Kidney epithelial cell (primary cell): Measurements from ENCODE around the gene TMEM44. TPM values are rescaled to one million over a fixed set of nuclear protein-coding genes. Genes with fewer than 3 reads are reported as not detected.

ENCODE experiments used
- DNase-seq: peaks from one replicate; pipeline ENCODE4 v3.0.0-alpha.2; 2010; ENCODE audit warnings: low read depth
- H3K27me3 ChIP-seq: 2 replicates; pipeline ENCODE4 v1.6.0; 2011; ENCODE audit warnings: low read length; ENCODE audit not compliant: control insufficient read depth, insufficient read depth
- H3K36me3 ChIP-seq: 2 replicates; pipeline ENCODE4 v1.5.1; 2011; ENCODE audit warnings: low read length; ENCODE audit not compliant: control insufficient read depth, insufficient read depth
- H3K4me3 ChIP-seq: 2 replicates; pipeline ENCODE4 v1.5.1; 2011; ENCODE audit warnings: low read depth, mild to moderate bottlenecking, control low read depth, low read length
- total RNA-seq: library from RNA; depleted of rRNA; stranded (reverse); fragments of >200 nt; gene quantifications from 2 replicates; pipeline ENCODE4 v1.2.3, GENCODE V29; 2015
- TF ChIP-seq, protein P1 (sequence below): IDR thresholded peaks from 2 replicates; pipeline ENCODE4 v1.5.1; 2011; ENCODE audit warnings: mild to moderate bottlenecking, moderate library complexity, low read length, control low read depth, inconsistent platforms; ENCODE audit not compliant: insufficient read depth, poor library complexity, severe bottlenecking

Gene TMEM44
- total RNA-seq, 1 donor from 2014 or later: 16.2 TPM

DNA sequence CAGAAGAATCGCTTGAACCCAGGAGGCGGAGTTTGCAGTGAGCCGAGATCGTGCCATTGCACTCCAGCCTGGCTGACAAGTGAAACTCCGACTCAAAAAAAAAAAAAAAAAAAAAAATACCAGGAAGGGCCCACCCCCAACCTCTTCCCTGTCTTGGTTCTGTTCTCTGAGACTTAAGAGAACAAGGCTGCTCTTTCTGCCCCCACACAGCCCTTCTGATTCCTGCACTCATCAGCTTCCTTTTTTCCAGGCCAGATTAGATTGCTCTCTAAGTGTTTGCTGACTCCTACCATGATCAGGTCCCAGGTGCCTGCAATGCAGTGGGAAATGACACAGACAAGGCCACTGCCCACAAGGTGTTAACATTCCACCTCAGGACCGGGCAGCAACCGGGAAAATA lies 13.0 kb downstream of the TMEM44 start:
- H3K27me3 ChIP-seq: no peaks in the 10 kb centered on the region
- H3K36me3 ChIP-seq: peaks cover 1% of the 10 kb centered on the region
- no peak for DNase-seq
- no peak overlapping the region for H3K4me3 ChIP-seq
- TF ChIP-seq, protein P1, sequence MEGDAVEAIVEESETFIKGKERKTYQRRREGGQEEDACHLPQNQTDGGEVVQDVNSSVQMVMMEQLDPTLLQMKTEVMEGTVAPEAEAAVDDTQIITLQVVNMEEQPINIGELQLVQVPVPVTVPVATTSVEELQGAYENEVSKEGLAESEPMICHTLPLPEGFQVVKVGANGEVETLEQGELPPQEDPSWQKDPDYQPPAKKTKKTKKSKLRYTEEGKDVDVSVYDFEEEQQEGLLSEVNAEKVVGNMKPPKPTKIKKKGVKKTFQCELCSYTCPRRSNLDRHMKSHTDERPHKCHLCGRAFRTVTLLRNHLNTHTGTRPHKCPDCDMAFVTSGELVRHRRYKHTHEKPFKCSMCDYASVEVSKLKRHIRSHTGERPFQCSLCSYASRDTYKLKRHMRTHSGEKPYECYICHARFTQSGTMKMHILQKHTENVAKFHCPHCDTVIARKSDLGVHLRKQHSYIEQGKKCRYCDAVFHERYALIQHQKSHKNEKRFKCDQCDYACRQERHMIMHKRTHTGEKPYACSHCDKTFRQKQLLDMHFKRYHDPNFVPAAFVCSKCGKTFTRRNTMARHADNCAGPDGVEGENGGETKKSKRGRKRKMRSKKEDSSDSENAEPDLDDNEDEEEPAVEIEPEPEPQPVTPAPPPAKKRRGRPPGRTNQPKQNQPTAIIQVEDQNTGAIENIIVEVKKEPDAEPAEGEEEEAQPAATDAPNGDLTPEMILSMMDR: no peak

DNA sequence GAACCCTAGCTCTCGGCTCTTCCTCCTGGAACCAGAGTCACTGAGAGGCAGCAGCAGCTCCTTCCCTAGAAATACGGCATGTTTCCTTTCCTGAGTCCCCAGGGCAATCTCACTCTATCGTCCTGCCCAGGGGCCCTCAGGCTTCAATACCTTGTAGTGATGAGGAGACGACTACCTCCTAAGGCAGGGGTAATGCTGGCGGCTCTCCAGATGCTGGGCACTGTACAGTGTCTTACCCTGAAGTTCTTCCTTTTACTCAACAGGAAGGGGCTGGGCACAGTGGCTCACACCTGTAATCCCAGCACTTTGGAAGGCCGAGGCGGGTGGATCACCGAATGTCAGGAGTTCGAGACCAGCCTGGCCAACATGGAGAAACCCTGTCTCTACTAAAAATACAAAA lies 13.5 kb downstream of the TMEM44 start:
- peaks cover 1% of the 10 kb centered on the region for H3K36me3 ChIP-seq
- no peak for DNase-seq
- TF ChIP-seq, protein P1: no peak
- no peak overlapping the region for H3K4me3 ChIP-seq
- H3K27me3 ChIP-seq: no peaks in the 10 kb centered on the region

DNA sequence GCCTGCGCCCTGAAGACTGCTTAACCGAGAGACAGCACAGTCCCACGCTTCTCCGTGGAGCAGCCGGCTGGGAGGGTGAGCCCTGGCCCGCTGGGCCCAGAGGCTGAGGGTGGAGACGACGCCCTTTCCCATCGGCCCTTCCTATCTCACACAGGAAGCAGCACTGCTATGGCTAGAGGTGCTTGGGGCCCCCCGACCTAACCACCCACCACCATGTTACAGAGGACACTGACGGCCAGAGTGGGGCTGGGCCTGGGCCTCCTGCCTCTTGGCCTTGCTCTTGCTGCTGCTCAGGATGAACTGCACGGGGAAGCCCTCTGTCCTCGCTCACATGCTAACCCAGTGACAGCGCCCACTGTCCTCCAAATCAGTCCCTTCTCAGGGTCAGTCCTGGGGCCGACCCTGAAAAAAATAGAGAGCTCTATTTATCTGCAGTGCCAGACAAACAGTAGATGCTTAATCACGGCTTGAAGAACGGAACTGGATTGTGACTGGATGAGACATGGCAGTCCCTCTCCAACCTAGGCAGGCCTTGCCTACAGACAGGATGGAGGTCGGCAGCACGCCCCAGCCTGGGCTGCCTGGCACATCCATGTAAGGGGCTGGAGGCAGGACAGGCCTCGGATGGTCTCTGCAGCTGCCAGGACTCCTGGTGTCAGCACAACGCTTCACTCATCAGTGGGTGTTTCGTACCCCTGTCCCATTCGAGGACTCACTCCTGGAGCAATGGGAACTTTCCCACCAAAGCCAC lies 14.2 kb downstream of the TMEM44 start:
- Histone ChIP-seq H3K36me3 (peaks cover 1% of the 10 kb centered on the region), H3K27me3 (no peaks in the 10 kb centered on the region), H3K4me3 (no peak overlapping the region)
- TF ChIP-seq, protein P1: no peak
- DNase-seq: no peak

DNA sequence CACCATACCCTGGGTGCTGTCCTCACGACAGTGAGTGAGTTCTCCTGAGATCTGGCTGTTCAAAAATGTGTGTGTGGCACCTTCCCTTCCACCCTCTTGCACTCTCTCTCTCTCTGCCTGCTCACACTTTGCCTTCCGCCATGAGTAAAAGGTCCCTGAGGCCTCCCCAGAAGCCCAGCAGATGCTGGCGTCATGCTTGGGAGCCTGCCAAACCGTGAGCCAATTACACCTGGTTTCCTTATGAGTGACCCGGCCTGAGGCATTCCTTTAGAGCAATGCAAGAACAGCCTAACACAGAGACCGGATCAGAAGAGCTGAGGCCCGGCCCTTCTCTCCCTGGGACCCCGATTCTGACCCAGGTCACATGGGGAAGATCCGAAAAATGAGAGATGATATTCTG lies 15.4 kb downstream of the TMEM44 start:
- H3K36me3 ChIP-seq: peaks cover 1% of the 10 kb centered on the region
- no peak for DNase-seq
- no peaks in the 10 kb centered on the region for H3K27me3 ChIP-seq
- no peak overlapping the region for H3K4me3 ChIP-seq
- TF ChIP-seq, protein P1: no peak

DNA sequence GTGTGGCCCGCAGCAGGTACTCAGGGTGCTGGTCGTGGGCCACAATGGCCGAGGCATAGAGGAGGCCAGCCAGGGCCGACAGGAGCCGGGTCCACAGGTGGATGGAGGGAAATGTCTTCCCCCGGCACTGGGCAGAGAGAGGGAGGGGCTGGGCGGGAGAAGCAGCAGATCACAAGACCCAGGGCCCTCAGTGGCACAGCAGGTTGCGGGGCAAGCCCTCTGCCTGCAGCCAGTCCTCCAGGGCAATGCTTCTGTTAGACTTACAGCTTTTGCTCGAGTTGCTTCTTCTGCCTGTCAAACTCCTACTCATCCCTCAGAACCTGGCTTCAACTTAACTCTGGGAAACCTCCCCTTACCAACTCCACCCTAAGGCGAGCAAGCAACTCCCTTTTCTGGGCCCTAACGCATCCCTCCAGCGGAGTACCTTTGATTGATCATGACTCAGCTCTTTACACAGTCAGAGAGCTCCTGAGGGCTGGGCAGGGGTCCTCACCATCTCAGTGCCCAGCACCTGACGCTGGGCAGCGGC lies 16.0 kb downstream of the TMEM44 start:
- TF ChIP-seq, protein P1: no peak
- no peak for DNase-seq
- H3K27me3 ChIP-seq: no peaks in the 10 kb centered on the region
- peaks cover 1% of the 10 kb centered on the region for H3K36me3 ChIP-seq
- H3K4me3 ChIP-seq: no peak overlapping the region

DNA sequence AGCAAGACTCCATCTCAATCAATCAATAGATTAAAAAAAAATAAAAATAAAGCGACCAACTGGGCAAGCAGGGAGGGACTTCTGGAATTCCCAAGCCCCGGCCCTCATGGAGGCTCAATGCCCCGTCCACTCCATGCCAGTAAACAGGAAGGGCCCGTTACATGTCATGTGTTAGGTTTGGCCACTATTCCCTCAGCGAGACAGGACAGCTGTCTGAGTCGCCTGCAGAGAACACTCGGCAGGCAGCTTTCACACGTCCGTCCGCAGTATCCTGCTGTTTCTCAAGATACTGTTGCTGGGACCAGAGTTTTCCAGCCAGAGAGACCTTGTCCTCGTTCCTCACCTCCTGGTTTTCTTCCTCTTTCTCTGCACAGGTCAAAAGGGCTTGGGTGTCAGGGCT lies 18.0 kb downstream of the TMEM44 start:
- no peaks in the 10 kb centered on the region for H3K27me3 ChIP-seq
- no peak overlapping the region for H3K4me3 ChIP-seq
- H3K36me3 ChIP-seq: no peaks in the 10 kb centered on the region
- TF ChIP-seq, protein P1: no peak
- DNase-seq: no peak
